Neutrophil (primary cell): ENCODE results near the gene RFLNA.

Experiments used
- H3K27ac ChIP-seq: fragments of 200-600 bp; sonication (generic); 2 replicates; pipeline ENCODE4 v1.5.1; 2016; ENCODE audit warnings: mild to moderate bottlenecking, moderate library complexity
- H3K27me3 ChIP-seq: fragments of 200-600 bp; sonication (generic); 2 replicates; pipeline ENCODE4 v1.6.0; 2016; ENCODE audit warnings: mild to moderate bottlenecking
- H3K36me3 ChIP-seq: fragments of 200-600 bp; sonication (generic); 2 replicates; pipeline ENCODE4 v1.5.1; 2017
- H3K4me1 ChIP-seq, 2 experiments: fragments of 200-600 bp in 1 of 2; sonication (generic) in 1 of 2; 1 replicate in 1 of 2; 2 replicates in 1 of 2; pipeline versions ENCODE4 v1.5.1 to v1.6.1; 2013 to 2016; ENCODE audit warnings: low read depth in 1 of 2, low read length in 1 of 2, mild to moderate bottlenecking in 1 of 2, moderate library complexity in 1 of 2; ENCODE audit not compliant: control insufficient read depth in 1 of 2, insufficient read depth in 1 of 2
- H3K4me3 ChIP-seq, 2 experiments: fragments of 200-600 bp in 1 of 2; sonication (generic) in 1 of 2; 1 replicate in 1 of 2; 2 replicates in 1 of 2; pipeline ENCODE4 v1.5.1; 2013 to 2016; ENCODE audit warnings: low read depth in 1 of 2, low read length in 1 of 2, mild to moderate bottlenecking in 1 of 2, moderate library complexity in 1 of 2
- H3K9me3 ChIP-seq: fragments of 200-600 bp; sonication (generic); 2 replicates; pipeline ENCODE4 v1.5.1; 2016
- TF ChIP-seq, protein P1 (sequence below): fragments of 200-600 bp; sonication (generic); IDR thresholded peaks from 2 replicates; pipeline ENCODE4 v1.5.1; 2016; ENCODE audit warnings: antibody characterized with exemption

RFLNA gene

DNA sequence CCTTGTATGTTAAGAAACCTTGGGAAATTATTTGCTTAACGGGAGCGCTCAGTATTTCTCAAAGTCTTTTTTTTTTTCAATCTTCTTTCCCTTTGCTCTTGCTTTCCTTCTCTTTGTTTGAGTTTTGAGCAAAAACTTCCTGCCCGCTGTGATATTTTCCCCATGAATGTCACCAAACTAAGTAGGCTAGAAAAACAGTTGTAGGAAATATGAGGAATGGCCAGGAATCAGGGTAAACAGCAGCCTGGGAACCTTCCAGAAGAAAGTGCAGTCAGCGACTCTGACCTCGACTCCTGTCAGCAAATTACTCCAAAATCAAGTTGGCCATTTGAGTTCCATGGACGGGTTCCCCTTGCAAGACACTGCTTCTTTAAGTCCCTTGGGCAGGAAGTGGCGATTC, 11.6 kb upstream of the RFLNA start:
- no peaks in the 10 kb centered on the region for H3K36me3 ChIP-seq
- no peaks in the 10 kb centered on the region for H3K4me1 ChIP-seq
- H3K4me3 ChIP-seq: no peak overlapping the region
- peaks cover 34% of the 10 kb centered on the region for H3K27me3 ChIP-seq
- TF ChIP-seq, protein P1, sequence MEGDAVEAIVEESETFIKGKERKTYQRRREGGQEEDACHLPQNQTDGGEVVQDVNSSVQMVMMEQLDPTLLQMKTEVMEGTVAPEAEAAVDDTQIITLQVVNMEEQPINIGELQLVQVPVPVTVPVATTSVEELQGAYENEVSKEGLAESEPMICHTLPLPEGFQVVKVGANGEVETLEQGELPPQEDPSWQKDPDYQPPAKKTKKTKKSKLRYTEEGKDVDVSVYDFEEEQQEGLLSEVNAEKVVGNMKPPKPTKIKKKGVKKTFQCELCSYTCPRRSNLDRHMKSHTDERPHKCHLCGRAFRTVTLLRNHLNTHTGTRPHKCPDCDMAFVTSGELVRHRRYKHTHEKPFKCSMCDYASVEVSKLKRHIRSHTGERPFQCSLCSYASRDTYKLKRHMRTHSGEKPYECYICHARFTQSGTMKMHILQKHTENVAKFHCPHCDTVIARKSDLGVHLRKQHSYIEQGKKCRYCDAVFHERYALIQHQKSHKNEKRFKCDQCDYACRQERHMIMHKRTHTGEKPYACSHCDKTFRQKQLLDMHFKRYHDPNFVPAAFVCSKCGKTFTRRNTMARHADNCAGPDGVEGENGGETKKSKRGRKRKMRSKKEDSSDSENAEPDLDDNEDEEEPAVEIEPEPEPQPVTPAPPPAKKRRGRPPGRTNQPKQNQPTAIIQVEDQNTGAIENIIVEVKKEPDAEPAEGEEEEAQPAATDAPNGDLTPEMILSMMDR: no peak
- H3K9me3 ChIP-seq: no peaks in the 10 kb centered on the region
- H3K27ac ChIP-seq: no peak overlapping the region

DNA sequence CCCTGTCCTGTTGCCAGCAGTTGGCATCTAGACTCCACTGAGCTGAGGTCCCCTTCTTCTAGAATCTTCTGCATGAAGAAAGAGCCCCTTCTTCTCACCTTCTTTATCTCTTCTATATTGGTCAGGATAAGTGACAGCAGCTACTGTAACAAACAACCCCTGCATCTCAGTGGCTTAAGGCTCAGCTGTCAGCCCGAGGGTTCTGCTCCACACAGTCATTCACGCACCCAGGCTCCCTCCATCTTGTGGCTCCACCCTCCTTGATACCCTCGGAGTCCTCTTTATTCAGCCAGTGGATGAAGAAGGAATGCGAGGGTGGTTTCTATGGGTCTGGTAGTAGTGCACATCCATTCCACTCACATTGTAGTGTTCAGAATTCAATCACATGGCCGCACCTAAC, 10.5 kb upstream of the RFLNA start:
- TF ChIP-seq, protein P1: no peak
- H3K36me3 ChIP-seq: no peaks in the 10 kb centered on the region
- H3K4me1 ChIP-seq: no peaks in the 10 kb centered on the region
- H3K27me3 ChIP-seq: peaks cover 24% of the 10 kb centered on the region
- H3K9me3 ChIP-seq: no peaks in the 10 kb centered on the region
- no peak overlapping the region for H3K27ac ChIP-seq
- no peak overlapping the region for H3K4me3 ChIP-seq

DNA sequence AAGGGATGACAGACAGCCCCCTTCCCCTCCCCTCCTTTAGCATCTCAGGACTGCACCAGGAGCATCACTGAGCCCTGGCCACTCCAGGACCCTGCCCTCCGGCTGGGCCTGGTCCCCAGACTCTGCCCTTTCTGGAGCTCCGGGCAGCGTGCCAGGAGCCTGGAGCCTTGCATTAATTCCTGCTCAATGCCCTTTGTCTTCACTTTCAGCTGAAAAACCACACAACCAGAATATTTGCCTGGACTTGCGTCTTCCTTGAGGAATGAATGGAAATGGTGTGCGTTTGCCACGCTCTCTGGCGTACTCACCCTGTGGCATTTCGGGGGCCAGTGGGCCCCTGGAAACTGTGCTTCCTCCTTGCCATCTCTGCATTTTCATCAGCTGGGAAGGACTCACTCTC, 8.5 kb upstream of the RFLNA start:
- H3K4me1 ChIP-seq: no peaks in the 10 kb centered on the region
- no peak overlapping the region for H3K4me3 ChIP-seq
- no peak overlapping the region for H3K27ac ChIP-seq
- H3K36me3 ChIP-seq: no peaks in the 10 kb centered on the region
- no peaks in the 10 kb centered on the region for H3K9me3 ChIP-seq
- TF ChIP-seq, protein P1: no peak
- peaks cover 5% of the 10 kb centered on the region for H3K27me3 ChIP-seq

DNA sequence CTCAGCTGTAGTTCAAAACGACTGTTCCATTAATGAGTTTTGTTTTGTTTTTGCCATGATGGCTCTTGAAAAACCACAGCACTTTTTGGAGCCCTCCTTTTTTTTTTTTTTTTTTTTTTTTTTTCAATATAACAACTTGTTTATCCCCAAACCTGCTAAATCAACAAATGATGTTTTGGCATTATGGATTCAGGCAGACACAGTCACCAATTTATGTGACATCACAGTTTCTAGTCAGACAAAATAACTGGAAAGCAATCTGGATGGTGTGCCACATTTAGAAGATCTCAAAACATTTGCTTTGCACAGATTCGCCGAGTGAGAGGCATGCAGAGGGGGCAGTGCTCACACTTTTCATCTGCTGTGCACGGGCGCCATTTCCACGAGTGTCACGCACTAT, 7.9 kb upstream of the RFLNA start:
- Histone ChIP-seq H3K36me3 (no peaks in the 10 kb centered on the region), H3K9me3 (no peaks in the 10 kb centered on the region), H3K27me3 (peaks cover 5% of the 10 kb centered on the region), H3K27ac (no peak overlapping the region), H3K4me3 (no peak overlapping the region), H3K4me1 (no peaks in the 10 kb centered on the region)
- TF ChIP-seq, protein P1: no peak

DNA sequence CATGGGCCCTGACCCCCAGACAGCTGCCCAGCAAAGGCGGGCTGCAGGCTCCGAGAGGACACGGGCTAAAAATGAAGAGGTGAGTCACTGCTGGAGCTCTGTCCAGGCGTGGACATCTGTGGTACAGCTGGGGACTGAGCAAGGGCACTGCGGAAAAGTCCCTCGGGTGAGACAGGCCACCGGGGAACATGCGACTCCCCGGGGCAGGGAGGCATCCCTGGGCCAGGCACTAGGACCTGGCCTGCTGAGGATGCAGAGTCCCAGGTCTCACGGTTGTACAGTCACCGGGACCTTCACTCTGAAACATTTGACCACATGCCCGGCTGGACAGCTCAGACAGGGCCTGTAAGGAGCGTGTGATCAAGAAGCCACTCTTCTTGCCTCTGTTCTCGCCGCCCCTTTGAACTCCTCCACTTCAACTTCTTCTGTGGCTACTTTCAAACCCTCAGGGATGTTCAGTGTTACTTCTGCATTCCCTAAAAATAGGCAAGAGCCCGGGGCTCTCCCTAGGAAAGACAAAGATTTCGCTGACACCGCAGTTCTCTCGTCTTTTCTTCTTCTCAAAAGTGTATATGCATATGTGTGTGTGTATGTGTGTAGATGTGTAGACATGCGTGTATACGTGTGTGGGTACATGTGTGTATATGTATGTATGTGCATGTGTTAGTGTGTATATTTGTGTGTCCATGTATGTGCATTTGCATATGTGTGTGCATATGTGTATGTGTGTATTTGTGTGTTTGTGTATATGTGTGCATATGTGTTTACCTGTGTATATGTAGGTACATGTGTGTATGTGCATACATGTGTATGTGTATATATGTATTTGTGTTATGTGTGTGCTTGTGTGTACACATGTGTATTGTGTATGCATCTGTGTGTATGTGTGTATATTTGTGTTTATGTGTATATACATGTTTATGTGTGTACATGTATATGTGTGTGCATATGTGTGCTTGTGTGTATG, 5.0 kb upstream of the RFLNA start:
- Histone ChIP-seq H3K27ac (no peak overlapping the region), H3K36me3 (no peaks in the 10 kb centered on the region), H3K9me3 (no peaks in the 10 kb centered on the region), H3K4me3 (no peak overlapping the region), H3K4me1 (no peaks in the 10 kb centered on the region), H3K27me3 (peaks cover 28% of the 10 kb centered on the region)
- TF ChIP-seq, protein P1: no peak
